Measurements from ENCODE around the gene FAM162A.
"Not testable (repeated sequence)": the region's sequence is repeated elsewhere in the genome, so short reads cannot be mapped to it uniquely, and the experiment has no call there.

FAM162A gene

DNA sequence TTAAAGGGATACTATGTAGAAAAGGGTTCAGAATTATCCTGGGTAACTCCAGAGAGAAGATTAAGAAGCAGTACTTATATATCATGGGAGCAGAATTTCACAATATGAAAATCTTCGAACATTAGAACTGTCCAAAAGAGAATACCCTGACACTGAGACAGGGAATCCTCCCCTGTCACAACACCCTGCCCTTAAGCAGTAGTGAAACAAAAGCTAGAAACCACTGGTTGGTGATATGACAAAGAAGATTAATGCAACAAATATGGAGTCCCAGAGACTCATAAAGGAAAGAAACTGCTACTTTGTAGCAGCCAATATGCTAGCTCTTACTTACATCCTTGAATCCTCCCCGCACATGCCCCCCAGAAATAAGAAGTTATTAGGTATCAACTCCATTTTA lies 19.5 kb upstream of the FAM162A start:
- Mint-ChIP-seq H3K4me1 (peaks cover 7% of the 10 kb centered on the region), H3K36me3 (peaks cover 30% of the 10 kb centered on the region), H3K4me3 (no peak overlapping the region)

DNA sequence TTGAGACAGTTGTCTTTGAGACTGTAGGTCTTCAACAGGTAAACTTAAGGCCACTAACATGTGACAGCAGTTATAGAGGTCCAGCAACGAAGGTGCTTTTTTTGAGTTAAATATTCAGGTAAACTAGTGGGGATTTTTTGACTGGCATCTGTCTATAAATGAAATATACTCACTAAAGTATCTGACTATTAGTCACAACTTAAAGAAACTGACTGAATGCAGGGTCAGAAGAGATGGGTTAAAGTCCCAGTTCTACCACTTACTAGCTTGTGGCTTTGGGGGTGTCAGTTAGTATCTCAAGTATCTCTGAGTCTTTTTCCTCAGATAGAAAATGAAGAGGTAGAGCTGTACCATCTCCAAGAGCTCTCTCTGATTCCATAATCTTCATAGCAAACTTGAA lies 18.9 kb upstream of the FAM162A start:
- Mint-ChIP-seq H3K27me3 (no peaks in the 10 kb centered on the region), H3K27ac (no peak overlapping the region), H3K4me3 (no peak overlapping the region), H3K4me1 (peaks cover 7% of the 10 kb centered on the region), H3K9me3 (no peaks in the 10 kb centered on the region), H3K36me3 (peaks cover 30% of the 10 kb centered on the region)
- DNase-seq = no peak
- CTCF ChIA-PET = interaction anchor here (1.6 to 1.9 kb wide), 3 partner anchors 19 to 314 kb away, joined by 4 to 7 read pairs (median 5); partner anchors contain the start of gene FAM162A

More for the DNA sequence above, 19.5 kb upstream of the FAM162A start:
- Mint-ChIP-seq H3K27ac (no peak overlapping the region), H3K27me3 (no peaks in the 10 kb centered on the region), H3K9me3 (no peaks in the 10 kb centered on the region)
- DNase-seq = no peak
- CTCF ChIA-PET = interaction anchor here (1.6 to 1.9 kb wide), 3 partner anchors 20 to 314 kb away, joined by 4 to 7 read pairs (median 5); partner anchors contain the start of gene FAM162A

DNA sequence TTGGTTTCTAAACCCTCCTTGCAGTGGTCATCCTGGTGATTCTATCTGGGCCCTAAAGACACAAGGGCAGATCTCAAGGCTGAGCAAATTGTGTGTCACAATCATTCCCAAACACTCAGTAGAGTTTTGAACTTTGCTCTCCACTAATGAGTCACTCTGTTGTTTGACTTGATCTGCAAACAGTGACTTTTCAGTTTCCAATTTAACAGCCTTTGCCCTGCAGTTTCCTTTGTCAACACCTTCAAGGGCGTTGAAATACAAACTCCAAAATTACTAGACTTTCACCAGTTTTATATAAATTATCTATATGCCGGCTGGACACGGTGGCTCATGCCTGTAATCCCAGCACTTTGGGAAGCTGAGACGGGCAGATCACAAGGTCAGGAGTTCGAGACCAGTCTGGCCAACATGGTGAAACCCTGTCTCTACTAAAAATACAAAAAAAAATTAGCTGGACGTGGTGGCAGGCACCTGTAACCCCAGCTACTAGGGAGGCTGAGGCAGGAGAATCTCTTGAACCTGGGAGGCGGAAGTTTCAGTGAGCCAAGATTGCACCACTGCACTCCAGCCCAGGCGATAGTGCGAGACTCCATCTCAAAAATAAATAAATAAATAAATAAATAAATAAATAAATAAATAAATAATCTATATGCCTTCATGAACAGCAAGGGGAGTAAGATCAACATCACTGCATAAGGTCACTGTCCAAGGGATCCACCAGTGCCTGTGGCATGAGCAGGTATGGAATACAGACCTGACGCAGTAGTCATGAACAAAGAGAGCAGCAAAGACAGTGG lies 18.2 kb upstream of the FAM162A start:
- H3K9me3 Mint-ChIP-seq, H3K4me1 Mint-ChIP-seq, DNase-seq, H3K27ac Mint-ChIP-seq, H3K27me3 Mint-ChIP-seq, H3K4me3 Mint-ChIP-seq: not testable (repeated sequence)
- CTCF ChIA-PET = interaction anchor here (1.6 kb wide), 1 partner anchor 313 kb away, joined by 5 read pairs; no protein-coding TSS in a partner anchor
- peaks cover 30% of the 10 kb centered on the region for H3K36me3 Mint-ChIP-seq

DNA sequence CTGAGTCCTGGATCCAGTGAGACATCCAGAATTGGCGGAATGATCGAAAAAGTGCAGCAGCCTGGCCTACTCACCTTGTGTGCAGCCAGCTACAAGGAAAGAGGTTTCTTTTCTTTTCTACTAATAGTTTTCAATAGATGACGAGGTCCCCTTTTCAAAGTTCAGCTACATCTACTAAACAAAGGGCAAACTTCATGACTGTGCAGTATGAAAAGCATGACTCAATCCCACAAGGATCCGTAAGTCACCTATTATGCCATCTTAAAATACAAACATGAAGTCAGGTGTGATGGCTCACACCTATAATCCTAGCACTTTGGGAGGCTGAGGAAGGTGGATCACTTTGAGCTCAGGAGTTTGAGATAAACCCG lies 17.6 kb upstream of the FAM162A start:
- Mint-ChIP-seq H3K4me1 (peaks cover 7% of the 10 kb centered on the region), H3K36me3 (peaks cover 33% of the 10 kb centered on the region), H3K4me3 (no peak overlapping the region), H3K27ac (no peak overlapping the region), H3K9me3 (no peaks in the 10 kb centered on the region), H3K27me3 (no peaks in the 10 kb centered on the region)
- DNase-seq = no peak
- CTCF ChIA-PET = no interaction called here

DNA sequence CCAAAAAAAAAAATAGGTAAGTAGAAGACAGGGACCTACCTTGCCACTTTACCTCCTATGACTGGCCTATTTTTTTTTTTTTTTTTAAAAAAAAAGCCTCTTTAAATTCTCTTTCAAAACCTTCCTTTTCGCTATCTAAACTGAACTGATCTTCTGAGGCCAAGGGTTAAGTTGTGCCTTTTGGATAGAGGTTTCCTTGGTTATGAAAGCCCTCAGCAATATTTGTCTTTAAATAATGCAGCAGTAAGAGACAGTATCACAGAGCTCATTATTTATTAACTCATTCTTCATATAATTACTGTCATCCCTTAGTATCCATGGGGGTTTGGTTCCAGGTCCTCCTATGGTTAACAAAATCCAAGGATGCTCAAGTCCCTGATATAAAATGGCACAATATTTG lies 9.9 kb upstream of the FAM162A start:
- no peaks in the 10 kb centered on the region for H3K27me3 Mint-ChIP-seq
- H3K4me1 Mint-ChIP-seq = peaks cover 10% of the 10 kb centered on the region
- DNase-seq = no peak
- H3K36me3 Mint-ChIP-seq = peaks cover 20% of the 10 kb centered on the region
- H3K9me3 Mint-ChIP-seq = no peaks in the 10 kb centered on the region
- H3K4me3 Mint-ChIP-seq = no peak overlapping the region
- CTCF ChIA-PET = no interaction called here
- no peak overlapping the region for H3K27ac Mint-ChIP-seq

DNA sequence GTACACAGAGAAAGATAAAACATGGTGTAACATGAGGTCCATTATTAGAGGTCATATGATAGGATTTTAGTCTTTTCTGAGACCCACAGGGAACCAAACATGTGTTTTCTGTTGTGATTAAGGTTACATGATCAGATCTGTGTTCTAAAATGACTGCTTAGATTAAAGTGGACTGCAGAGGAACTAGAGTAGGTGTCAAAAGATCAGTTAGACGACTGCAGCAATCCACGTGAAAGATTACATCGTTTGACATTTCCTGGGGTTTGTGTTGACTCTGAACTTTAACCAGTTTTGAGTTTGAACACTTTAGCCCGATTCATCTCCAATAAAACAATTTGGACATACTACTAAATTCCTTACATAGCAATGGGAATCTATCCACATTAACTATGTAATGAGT lies 6.0 kb upstream of the FAM162A start:
- CTCF ChIA-PET = interaction anchor here (2.2 kb wide), 1 partner anchor 15 kb away, joined by 6 read pairs; no protein-coding TSS in a partner anchor
- Mint-ChIP-seq H3K9me3 (no peaks in the 10 kb centered on the region), H3K36me3 (peaks cover 11% of the 10 kb centered on the region), H3K27me3 (no peaks in the 10 kb centered on the region), H3K4me3 (no peak overlapping the region), H3K27ac (no peak overlapping the region), H3K4me1 (peaks cover 43% of the 10 kb centered on the region)
- DNase-seq = no peak

DNA sequence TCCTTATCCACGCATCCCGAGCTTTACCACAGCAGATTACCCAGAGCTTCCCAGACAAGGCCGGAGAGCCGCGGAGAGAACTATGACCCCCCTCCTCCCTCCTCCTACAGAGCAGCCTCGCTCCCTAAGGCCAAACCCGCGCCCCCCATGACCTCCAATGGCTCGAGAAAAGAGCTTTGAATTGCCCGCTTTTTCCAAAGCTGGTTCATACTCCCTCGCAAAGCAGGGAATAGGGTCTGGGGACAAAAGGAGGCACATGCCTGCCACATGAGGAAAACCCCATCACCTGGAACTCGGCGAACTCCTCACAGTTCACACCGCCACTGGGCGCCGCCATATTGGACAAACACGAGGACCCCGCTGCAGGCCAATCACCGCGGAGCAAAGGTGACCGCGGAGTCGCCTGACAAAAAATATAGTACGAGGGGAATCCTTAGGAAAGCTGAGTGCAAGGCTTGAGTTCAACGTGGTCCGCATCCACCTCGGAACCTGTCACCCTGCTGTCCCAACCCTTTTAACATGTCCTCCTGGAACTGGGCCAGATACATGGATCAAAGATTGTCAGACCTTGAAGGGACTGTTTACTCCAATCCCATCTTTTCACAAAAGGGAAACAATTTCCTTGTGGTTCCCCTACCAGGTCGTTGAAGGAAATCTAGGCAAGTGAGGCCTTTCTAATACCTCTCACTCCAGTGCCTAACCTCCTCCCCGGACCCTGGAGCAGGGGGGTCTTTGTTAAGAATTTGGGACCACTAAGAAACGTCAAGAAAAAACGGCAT lies 905 bp upstream of the FAM162A start, which contains the start of gene MIX23:
TSS of gene MIX23 (minus strand) at position 344 of the 779 bp plus-strand sequence. CDS start at position 337, 7 bp downstream.
- Mint-ChIP-seq H3K4me3 (peak within 1 kb of the TSS; percentile 93), H3K36me3 (peaks cover 15% of the 10 kb centered on the region), H3K4me1 (peaks cover 75% of the 10 kb centered on the region), H3K27ac (peak within 1 kb of the TSS; percentile 96), H3K27me3 (no peaks in the 10 kb centered on the region), H3K9me3 (no peaks in the 10 kb centered on the region)
- CTCF ChIA-PET = interaction anchor here (1.0 to 1.1 kb wide), 2 partner anchors 11 to 76 kb away, joined by 3 read pairs; no protein-coding TSS in a partner anchor
- peak; percentile 91 for DNase-seq

DNA sequence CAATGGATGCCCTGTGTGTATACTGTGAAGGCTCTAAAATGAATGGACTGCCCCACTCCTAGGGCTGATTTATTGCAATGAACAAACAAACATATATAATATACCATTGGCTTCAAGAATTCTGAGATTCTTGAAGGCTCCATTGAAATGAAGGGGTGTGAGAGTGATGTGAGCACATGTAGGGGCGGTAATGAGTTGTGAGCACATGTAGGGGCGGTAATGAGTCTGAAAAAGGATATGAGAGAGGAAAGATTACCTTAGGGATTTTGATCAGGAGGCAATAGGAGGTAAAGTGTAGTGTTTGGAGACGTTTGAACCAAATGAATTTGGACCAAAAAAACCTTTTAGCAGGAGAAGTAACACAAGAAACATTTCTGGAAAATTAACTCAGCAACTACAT lies 3.7 kb downstream of the FAM162A start:
- Mint-ChIP-seq H3K4me3 (no peak overlapping the region), H3K36me3 (peaks cover 15% of the 10 kb centered on the region), H3K4me1 (peaks cover 44% of the 10 kb centered on the region), H3K9me3 (no peaks in the 10 kb centered on the region), H3K27me3 (no peaks in the 10 kb centered on the region), H3K27ac (no peak overlapping the region)
- CTCF ChIA-PET = no interaction called here
- DNase-seq = no peak

DNA sequence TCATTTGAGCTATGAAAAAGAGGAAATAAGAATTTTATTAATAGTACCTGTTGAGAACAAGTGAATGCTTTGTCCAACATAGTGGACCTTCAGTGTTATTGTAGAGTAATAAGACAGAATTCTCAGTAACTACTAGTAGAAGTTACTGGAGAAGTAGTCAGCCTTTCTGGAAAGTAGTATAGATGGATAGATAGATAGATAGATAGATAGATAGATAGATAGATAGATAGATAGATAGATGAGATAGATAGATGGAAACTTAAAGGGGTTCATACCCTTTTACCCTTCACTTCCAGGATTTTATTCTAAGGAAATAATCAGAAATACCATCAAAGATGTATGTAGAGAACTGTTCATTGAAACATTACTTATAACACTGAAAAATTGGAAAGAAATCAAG lies 5.2 kb downstream of the FAM162A start:
- Mint-ChIP-seq H3K27ac (no peak overlapping the region), H3K4me3 (no peak overlapping the region), H3K36me3 (peaks cover 17% of the 10 kb centered on the region), H3K4me1 (peaks cover 41% of the 10 kb centered on the region), H3K9me3 (no peaks in the 10 kb centered on the region), H3K27me3 (no peaks in the 10 kb centered on the region)
- CTCF ChIA-PET = interaction anchor here (0.7 to 1.6 kb wide), 2 partner anchors 290 to 596 kb away, joined by 3 to 11 read pairs; partner anchors contain the start of gene PARP14
- no peak for DNase-seq

DNA sequence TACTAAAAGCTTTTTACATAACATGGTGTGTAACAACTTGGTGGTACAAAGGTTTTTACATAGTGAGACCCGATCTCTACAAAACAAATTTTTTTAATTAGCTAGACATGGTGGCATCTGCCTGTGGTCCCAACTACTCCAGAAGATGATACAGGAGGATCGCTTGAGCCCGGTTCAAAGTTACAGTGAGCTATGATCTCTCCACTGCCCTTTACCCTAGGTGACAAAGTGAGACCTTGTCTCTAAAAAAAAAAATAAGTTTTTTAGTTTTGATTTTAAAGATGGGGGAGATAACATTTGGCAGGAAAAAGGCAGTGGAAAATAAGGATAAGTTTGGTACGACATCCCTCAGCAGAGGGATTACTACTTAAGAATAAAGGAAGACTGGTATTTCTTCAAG lies 5.9 kb downstream of the FAM162A start:
- peaks cover 14% of the 10 kb centered on the region for H3K36me3 Mint-ChIP-seq
- DNase-seq = no peak
- no peaks in the 10 kb centered on the region for H3K9me3 Mint-ChIP-seq
- CTCF ChIA-PET = interaction anchor here (1.4 to 1.6 kb wide), 2 partner anchors 84 to 290 kb away, joined by 3 to 11 read pairs; partner anchors contain the start of gene PARP14
- no peak overlapping the region for H3K4me3 Mint-ChIP-seq
- H3K27me3 Mint-ChIP-seq = no peaks in the 10 kb centered on the region
- peaks cover 41% of the 10 kb centered on the region for H3K4me1 Mint-ChIP-seq
- H3K27ac Mint-ChIP-seq = no peak overlapping the region

DNA sequence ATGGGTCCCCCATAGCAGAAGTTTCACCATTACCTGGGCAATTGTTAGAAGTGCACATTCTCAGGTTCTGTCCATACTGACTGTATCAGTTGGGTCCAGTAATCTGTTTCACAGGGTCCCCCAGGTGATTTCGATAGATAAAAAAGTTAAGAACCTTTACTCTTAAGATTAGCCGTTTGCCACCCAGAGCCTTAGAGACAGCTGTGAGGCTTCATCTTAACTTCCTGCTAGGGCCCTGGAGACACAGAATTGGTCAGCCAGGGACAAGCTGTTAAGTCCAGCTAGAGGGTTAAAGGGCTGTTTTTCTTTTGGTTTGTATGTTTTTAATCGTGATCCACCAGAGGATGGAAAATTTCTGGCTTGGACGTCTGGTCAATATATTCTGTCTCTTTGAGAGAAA lies 6.7 kb downstream of the FAM162A start:
- Mint-ChIP-seq H3K36me3 (peaks cover 18% of the 10 kb centered on the region), H3K27ac (no peak overlapping the region), H3K4me1 (peaks cover 42% of the 10 kb centered on the region), H3K9me3 (no peaks in the 10 kb centered on the region), H3K27me3 (no peaks in the 10 kb centered on the region), H3K4me3 (no peak overlapping the region)
- CTCF ChIA-PET = interaction anchor here (1.4 to 1.6 kb wide), 2 partner anchors 85 to 289 kb away, joined by 3 to 11 read pairs; partner anchors contain the start of gene PARP14
- no peak for DNase-seq

DNA sequence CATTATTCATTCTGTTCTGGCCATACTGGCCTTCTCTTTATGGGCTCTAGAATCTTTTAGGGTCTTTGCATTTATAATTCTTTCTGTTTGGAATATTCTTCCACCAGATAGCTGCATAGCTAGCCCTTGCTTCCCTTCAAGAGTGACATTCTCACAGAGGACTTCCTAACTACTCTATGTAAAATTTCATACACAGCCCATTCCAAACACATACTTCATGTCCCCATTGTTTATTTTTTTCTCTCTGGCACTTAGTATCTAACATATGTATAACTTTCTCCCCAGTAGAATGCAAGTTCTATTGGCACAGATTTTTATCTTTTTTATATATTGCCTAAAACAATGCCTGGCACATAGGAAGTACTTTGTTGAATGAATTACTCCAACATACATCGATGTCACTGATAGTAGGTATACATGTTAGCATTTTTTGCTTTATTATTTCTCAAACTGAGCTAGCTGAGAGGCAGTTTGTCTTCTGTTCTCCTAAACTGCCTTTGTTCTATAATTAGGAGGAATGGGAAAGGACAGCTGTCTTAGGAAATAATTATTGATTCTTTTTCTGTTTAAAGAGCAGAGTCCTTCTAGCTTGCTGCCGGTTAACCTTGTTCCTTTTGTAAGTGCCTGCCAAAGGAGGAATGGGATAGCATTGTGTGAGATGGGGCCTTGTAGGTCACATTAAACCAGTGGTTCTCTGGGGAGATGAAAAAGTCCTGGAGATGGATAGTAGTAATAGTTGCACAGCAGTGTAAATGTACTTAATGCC lies 7.9 kb downstream of the FAM162A start:
- H3K36me3 Mint-ChIP-seq = peaks cover 16% of the 10 kb centered on the region
- CTCF ChIA-PET = interaction anchor here (0.9 to 2.5 kb wide), 5 partner anchors 15 to 287 kb away, joined by 3 to 12 read pairs (median 5); no protein-coding TSS in a partner anchor
- no peaks in the 10 kb centered on the region for H3K9me3 Mint-ChIP-seq
- no peak overlapping the region for H3K4me3 Mint-ChIP-seq
- no peak for DNase-seq
- H3K27ac Mint-ChIP-seq = no peak overlapping the region
- peaks cover 34% of the 10 kb centered on the region for H3K4me1 Mint-ChIP-seq
- no peaks in the 10 kb centered on the region for H3K27me3 Mint-ChIP-seq

DNA sequence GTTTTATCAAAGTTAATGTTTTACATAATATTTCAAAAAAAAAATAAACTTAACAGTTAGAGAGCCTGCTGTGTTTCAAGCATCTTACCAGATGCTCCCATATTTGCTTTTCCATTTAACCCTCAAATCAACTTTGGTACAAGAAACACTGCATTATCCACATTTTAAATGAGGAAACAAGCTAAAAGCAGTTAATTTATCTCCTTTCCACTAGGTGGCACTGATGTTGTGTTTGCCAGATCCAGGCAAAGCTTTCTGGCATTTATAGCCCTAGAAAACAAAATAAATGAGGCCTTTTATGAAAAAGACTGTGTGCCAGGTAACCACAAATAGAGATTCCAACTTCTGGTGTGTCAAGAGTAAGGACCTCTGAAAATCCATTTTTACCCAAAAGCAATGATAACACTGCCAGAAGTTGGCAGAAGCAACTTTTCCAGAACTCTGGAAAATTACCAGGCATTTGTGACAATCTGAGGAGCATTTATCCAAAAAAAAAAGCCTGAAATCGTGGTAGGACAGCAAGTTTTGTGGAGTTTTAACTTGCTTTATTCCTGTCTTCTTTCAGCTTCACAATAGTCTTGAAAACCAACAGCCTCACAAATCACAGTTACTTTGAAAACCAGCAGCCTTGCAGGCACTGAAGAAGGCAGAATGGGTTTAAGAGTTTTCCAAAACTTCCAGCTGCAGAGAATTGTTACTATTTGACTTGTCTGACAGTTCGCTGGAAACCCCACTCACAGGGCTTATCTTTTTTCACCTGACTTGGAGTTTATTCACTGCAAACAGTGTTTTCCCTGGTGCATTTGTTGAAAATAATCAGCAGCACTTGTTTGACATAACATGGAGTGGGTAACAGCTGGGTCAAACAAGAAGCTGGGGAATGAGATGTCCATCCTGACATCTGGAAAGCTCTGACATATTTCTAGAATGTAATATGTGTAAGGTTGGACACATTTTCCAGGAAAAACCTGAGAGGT lies 9.2 kb downstream of the FAM162A start:
- peak; percentile 40 for DNase-seq
- CTCF ChIA-PET = interaction anchor here (0.7 to 2.5 kb wide), 17 partner anchors 9 to 550 kb away, joined by 3 to 22 read pairs (median 4); partner anchors contain the start of genes FAM162A and PARP14
- H3K27me3 Mint-ChIP-seq = no peaks in the 10 kb centered on the region
- H3K27ac Mint-ChIP-seq = no peak overlapping the region
- H3K36me3 Mint-ChIP-seq = peaks cover 9% of the 10 kb centered on the region
- H3K9me3 Mint-ChIP-seq = no peaks in the 10 kb centered on the region
- no peak overlapping the region for H3K4me3 Mint-ChIP-seq
- H3K4me1 Mint-ChIP-seq = peaks cover 27% of the 10 kb centered on the region
